IPS-15b (cell line): ENCODE results near the gene TOR1AIP1.

Experiments
- H3K27me3 ChIP-seq: one replicate; pipeline ENCODE4 v1.6.1; 2013; ENCODE audit warnings: low read length; ENCODE audit not compliant: control insufficient read depth, insufficient read depth
- H3K36me3 ChIP-seq: one replicate; pipeline ENCODE4 v1.6.1; 2013; ENCODE audit warnings: low read length; ENCODE audit not compliant: control insufficient read depth, insufficient read depth
- H3K4me1 ChIP-seq: one replicate; pipeline ENCODE4 v1.6.1; 2013; ENCODE audit warnings: mild to moderate bottlenecking, low read length; ENCODE audit not compliant: control insufficient read depth, insufficient read depth
- H3K4me3 ChIP-seq: one replicate; pipeline ENCODE4 v1.5.1; 2013; ENCODE audit warnings: low read depth, low read length
- H3K9ac ChIP-seq: one replicate; pipeline ENCODE4 v1.6.1; 2013; ENCODE audit warnings: low read depth, mild to moderate bottlenecking, low read length
- H3K9me3 ChIP-seq: one replicate; pipeline ENCODE4 v1.6.1; 2013; ENCODE audit warnings: mild to moderate bottlenecking, low read length; ENCODE audit not compliant: control insufficient read depth, insufficient read depth

Gene TOR1AIP1

GRCh38 chr1:179883745-179884138 lies 1.7 kb downstream of the TOR1AIP1 start:
- Histone ChIP-seq H3K36me3 (no peaks in the 10 kb centered on the region), H3K9ac (peak overlapping the region; percentile 93), H3K27me3 (no peaks in the 10 kb centered on the region), H3K9me3 (no peaks in the 10 kb centered on the region), H3K4me1 (no peaks in the 10 kb centered on the region), H3K4me3 (peak overlapping the region; percentile 94)

GRCh38 chr1:179888071-179888470 lies 6.0 kb downstream of the TOR1AIP1 start:
- H3K4me3 ChIP-seq = no peak overlapping the region
- H3K9me3 ChIP-seq = no peaks in the 10 kb centered on the region
- H3K36me3 ChIP-seq = peaks cover 4% of the 10 kb centered on the region
- H3K4me1 ChIP-seq = no peaks in the 10 kb centered on the region
- no peaks in the 10 kb centered on the region for H3K27me3 ChIP-seq
- no peak overlapping the region for H3K9ac ChIP-seq

GRCh38 chr1:179889589-179889988 lies 7.5 kb downstream of the TOR1AIP1 start:
- H3K4me1 ChIP-seq = no peaks in the 10 kb centered on the region
- no peak overlapping the region for H3K9ac ChIP-seq
- H3K27me3 ChIP-seq = no peaks in the 10 kb centered on the region
- no peak overlapping the region for H3K4me3 ChIP-seq
- H3K9me3 ChIP-seq = no peaks in the 10 kb centered on the region
- peaks cover 4% of the 10 kb centered on the region for H3K36me3 ChIP-seq

GRCh38 chr1:179910934-179911333 lies 28.8 kb downstream of the TOR1AIP1 start:
- no peaks in the 10 kb centered on the region for H3K4me1 ChIP-seq
- H3K27me3 ChIP-seq = no peaks in the 10 kb centered on the region
- no peaks in the 10 kb centered on the region for H3K36me3 ChIP-seq
- no peak overlapping the region for H3K9ac ChIP-seq
- no peak overlapping the region for H3K4me3 ChIP-seq
- H3K9me3 ChIP-seq = no peaks in the 10 kb centered on the region

GRCh38 chr1:179911812-179912211 lies 29.7 kb downstream of the TOR1AIP1 start:
- Histone ChIP-seq H3K36me3 (no peaks in the 10 kb centered on the region), H3K9me3 (no peaks in the 10 kb centered on the region), H3K27me3 (no peaks in the 10 kb centered on the region), H3K4me1 (no peaks in the 10 kb centered on the region), H3K4me3 (no peak overlapping the region), H3K9ac (no peak overlapping the region)

- peaks cover 9% of the 10 kb centered on the region for H3K4me1 ChIP-seq
- H3K36me3 ChIP-seq = peaks cover 10% of the 10 kb centered on the region
- H3K9ac ChIP-seq = no peak overlapping the region
- H3K4me3 ChIP-seq = no peak overlapping the region
- no peaks in the 10 kb centered on the region for H3K9me3 ChIP-seq
- H3K27me3 ChIP-seq = no peaks in the 10 kb centered on the region
Observed at GRCh38 chr1:179917601-179918429, 35.7 kb downstream of the TOR1AIP1 start.

- Histone ChIP-seq H3K27me3 (no peaks in the 10 kb centered on the region), H3K4me3 (no peak overlapping the region), H3K9me3 (no peaks in the 10 kb centered on the region), H3K36me3 (peaks cover 10% of the 10 kb centered on the region), H3K9ac (no peak overlapping the region), H3K4me1 (peaks cover 9% of the 10 kb centered on the region)
Observed at GRCh38 chr1:179921472-179921871, 39.4 kb downstream of the TOR1AIP1 start.

- Histone ChIP-seq H3K27me3 (no peaks in the 10 kb centered on the region), H3K4me3 (no peak overlapping the region), H3K9me3 (no peaks in the 10 kb centered on the region), H3K4me1 (peaks cover 9% of the 10 kb centered on the region), H3K9ac (no peak overlapping the region), H3K36me3 (peaks cover 10% of the 10 kb centered on the region)
Observed at GRCh38 chr1:179921981-179922872, 40.1 kb downstream of the TOR1AIP1 start.

- no peak overlapping the region for H3K9ac ChIP-seq
- no peak overlapping the region for H3K4me3 ChIP-seq
- H3K36me3 ChIP-seq = peaks cover 4% of the 10 kb centered on the region
- H3K4me1 ChIP-seq = peaks cover 9% of the 10 kb centered on the region
- H3K27me3 ChIP-seq = no peaks in the 10 kb centered on the region
- no peaks in the 10 kb centered on the region for H3K9me3 ChIP-seq
Observed at GRCh38 chr1:179923029-179923428, 40.9 kb downstream of the TOR1AIP1 start.

GRCh38 chr1:179924268-179924667 lies 42.2 kb downstream of the TOR1AIP1 start:
- Histone ChIP-seq H3K9ac (no peak overlapping the region), H3K9me3 (no peaks in the 10 kb centered on the region), H3K4me1 (peaks cover 9% of the 10 kb centered on the region), H3K27me3 (no peaks in the 10 kb centered on the region), H3K36me3 (no peaks in the 10 kb centered on the region), H3K4me3 (no peak overlapping the region)

- Histone ChIP-seq H3K27me3 (no peaks in the 10 kb centered on the region), H3K9me3 (no peaks in the 10 kb centered on the region), H3K36me3 (no peaks in the 10 kb centered on the region), H3K4me3 (no peak overlapping the region), H3K4me1 (peaks cover 9% of the 10 kb centered on the region), H3K9ac (no peak overlapping the region)
Observed at GRCh38 chr1:179925302-179925701, 43.2 kb downstream of the TOR1AIP1 start.
